Measurements from ENCODE around the gene ANAPC2. TPM values are rescaled to one million over a fixed set of nuclear protein-coding genes. Genes with fewer than 3 reads are reported as not detected.

Gene ANAPC2
- total and polyA plus RNA-seq, 9 donors: 8.0 to 61.5 (median 50.6) TPM

GRCh38 chr9:137228506-137228967, 40.2 kb upstream of the ANAPC2 start:
- 11 to 32% (median 16%) methylated on average over 28 to 29 of the region's 29 CpGs for WGBS, 3 donors
- intact Hi-C loops (cut with DNase I): loop anchor here in 3 of 4 donors (5.0 to 10.0 kb wide), 3 partner anchors 101 to 444 kb away; no protein-coding TSS in a partner anchor

GRCh38 chr9:137227853-137228505, 39.6 kb upstream of the ANAPC2 start:
- TF ChIP-seq POLR2A (IDR thresholded peaks at IDR 0.05): no peak
- no peak for TF ChIP-seq EP300 (IDR thresholded peaks at IDR 0.05)
- no peak for TF ChIP-seq CTCF (IDR thresholded peaks at IDR 0.05)
- intact Hi-C loops (cut with DNase I): loop anchor here in 3 of 4 donors (5.0 to 10.0 kb wide), 3 partner anchors 101 to 443 kb away; no protein-coding TSS in a partner anchor
- peaks cover 12% of the 10 kb centered on the region for H3K27me3 ChIP-seq

More at GRCh38 chr9:137228506-137228967, 40.2 kb upstream of the ANAPC2 start:
- Histone ChIP-seq H3K36me3 (no peaks in the 10 kb centered on the region), H3K27me3 (peaks cover 12% of the 10 kb centered on the region), H3K4me3 (no peak overlapping the region), H3K27ac (no peak overlapping the region), H3K9me3 (no peaks in the 10 kb centered on the region), H3K4me1 (ENCODE audit: insufficient read depth) (no peaks in the 10 kb centered on the region)
- no peak for DNase-seq
- no peak for TF ChIP-seq CTCF (IDR thresholded peaks at IDR 0.05)
- TF ChIP-seq POLR2A (IDR thresholded peaks at IDR 0.05): no peak
- TF ChIP-seq EP300 (IDR thresholded peaks at IDR 0.05): no peak

DNA sequence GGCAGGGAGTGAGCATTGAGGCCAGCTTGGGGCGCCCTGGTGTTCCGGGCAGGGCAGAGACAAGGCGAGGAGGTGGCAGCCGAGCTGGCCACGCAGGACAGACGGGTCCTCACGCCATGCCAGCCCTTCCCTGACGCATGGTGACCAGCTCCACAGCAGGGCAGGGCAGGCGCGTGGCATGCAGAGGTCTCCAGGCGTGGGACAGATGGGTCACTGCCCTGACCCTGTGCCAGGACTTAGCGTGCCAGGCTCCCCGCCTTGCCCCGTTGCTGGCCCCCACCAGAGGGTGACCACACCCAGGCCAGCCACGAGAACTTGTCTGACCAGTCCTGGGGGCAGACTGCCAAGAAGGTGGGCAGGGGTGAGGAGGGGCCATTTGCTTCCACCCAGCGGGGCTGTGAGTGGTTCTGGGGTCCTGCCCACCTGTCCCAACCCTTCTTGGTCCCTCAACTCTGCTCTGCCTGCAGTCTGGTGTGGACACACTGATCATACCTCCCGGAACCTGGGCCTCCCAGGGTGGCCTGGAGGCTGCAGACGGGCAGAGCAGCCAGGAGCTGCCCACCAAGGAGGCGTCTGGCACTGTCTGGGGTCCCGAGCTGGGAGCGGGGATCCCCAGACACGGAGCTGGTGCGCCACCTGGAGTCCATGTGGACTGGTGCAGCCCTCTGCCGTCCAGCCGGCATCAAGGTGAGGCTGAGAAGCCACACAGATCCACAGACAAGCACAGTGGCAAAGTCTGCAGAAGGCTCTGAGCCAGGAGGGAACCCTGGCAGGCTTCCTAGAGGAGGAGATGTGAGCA, 38.9 kb upstream of the ANAPC2 start, which contains the start of gene RNF224:
Gene RNF224, plus strand, starts transcription at position 449 of the 799 bp plus-strand sequence. CDS start 834 bp downstream, outside the sequence.
- Histone ChIP-seq H3K4me1 (ENCODE audit: insufficient read depth) (peaks cover 6% of the 10 kb centered on the region), H3K27me3 (peaks cover 12% of the 10 kb centered on the region), H3K27ac (no peak within 1 kb of the TSS), H3K36me3 (no peaks in the 10 kb centered on the region), H3K9me3 (no peaks in the 10 kb centered on the region), H3K4me3 (no peak within 1 kb of the TSS)
- 29 to 35% (median 32%) methylated on average over 25 of the region's 25 CpGs for WGBS, 3 donors
- intact Hi-C loops (cut with DNase I): loop anchor here in 3 of 4 donors (5.0 to 10.0 kb wide), 3 partner anchors 100 to 442 kb away; no protein-coding TSS in a partner anchor
- DNase-seq: peak; percentile 59 to 80 (median 72)
- no peak for TF ChIP-seq EP300 (IDR thresholded peaks at IDR 0.05)
- TF ChIP-seq POLR2A (IDR thresholded peaks at IDR 0.05): no peak
- TF ChIP-seq CTCF (IDR thresholded peaks at IDR 0.05): peak; percentile 35 to 77 (median 63)

More at GRCh38 chr9:137227853-137228505, 39.6 kb upstream of the ANAPC2 start:
- peaks cover under 1% of the 10 kb centered on the region for H3K4me1 ChIP-seq (ENCODE audit: insufficient read depth)
- no peak overlapping the region for H3K4me3 ChIP-seq
- WGBS, 3 donors: 8 to 27% (median 13%) methylated on average over 15 to 18 of the region's 18 CpGs
- no peaks in the 10 kb centered on the region for H3K9me3 ChIP-seq
- no peak overlapping the region for H3K27ac ChIP-seq
- H3K36me3 ChIP-seq: no peaks in the 10 kb centered on the region
- DNase-seq: no peak

DNA sequence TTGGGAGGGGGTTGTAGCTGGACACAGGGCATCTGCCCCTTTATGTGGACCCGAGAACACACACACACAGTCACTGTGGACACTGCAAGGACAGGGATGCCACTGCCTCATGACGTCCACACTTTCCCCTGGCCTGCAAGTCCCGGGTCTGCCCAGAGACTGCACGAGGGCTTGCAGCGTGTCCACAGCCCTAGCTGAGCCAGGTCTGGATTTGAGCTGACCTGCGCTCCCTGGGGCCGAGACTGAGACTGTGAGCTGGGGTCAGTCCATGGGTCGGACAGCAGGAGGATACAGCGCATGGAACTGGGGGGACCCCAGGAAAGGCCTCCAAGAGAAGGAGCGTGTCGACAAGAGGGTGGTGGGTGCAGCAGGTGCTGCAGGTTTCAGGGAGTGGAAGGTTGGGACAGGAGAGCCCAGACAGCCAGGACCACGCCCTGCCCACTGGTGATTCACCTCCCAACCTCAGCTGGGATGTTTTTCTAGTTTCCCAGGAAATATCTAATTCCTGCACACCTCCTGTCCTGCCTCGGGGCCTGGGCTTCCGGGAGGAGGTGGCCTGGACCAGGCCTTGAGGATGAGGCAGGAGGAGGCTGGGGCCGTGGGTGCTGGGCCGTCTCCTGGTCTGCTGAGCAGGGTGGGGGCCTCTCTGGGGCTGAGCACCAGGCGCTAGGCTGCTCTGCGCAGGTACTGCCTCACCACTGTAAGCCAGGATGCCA, 38.1 kb upstream of the ANAPC2 start:
- WGBS, 3 donors: 55 to 65% (median 61%) methylated on average over 18 of the region's 18 CpGs
- no peak overlapping the region for H3K27ac ChIP-seq
- H3K4me3 ChIP-seq: no peak overlapping the region
- intact Hi-C loops (cut with DNase I): loop anchor here in 3 of 4 donors (5.0 to 10.0 kb wide), 3 partner anchors 99 to 442 kb away; no protein-coding TSS in a partner anchor
- H3K36me3 ChIP-seq: no peaks in the 10 kb centered on the region
- no peak for DNase-seq
- H3K27me3 ChIP-seq: peaks cover 12% of the 10 kb centered on the region
- peaks cover 6% of the 10 kb centered on the region for H3K4me1 ChIP-seq (ENCODE audit: insufficient read depth)
- TF ChIP-seq CTCF (IDR thresholded peaks at IDR 0.05): no peak
- TF ChIP-seq POLR2A (IDR thresholded peaks at IDR 0.05): no peak
- no peak for TF ChIP-seq EP300 (IDR thresholded peaks at IDR 0.05)
- no peaks in the 10 kb centered on the region for H3K9me3 ChIP-seq

Data from ovary (tissue), 9 donors.